Measurements from ENCODE around the gene TSPAN4.

The TSPAN4 gene

DNA sequence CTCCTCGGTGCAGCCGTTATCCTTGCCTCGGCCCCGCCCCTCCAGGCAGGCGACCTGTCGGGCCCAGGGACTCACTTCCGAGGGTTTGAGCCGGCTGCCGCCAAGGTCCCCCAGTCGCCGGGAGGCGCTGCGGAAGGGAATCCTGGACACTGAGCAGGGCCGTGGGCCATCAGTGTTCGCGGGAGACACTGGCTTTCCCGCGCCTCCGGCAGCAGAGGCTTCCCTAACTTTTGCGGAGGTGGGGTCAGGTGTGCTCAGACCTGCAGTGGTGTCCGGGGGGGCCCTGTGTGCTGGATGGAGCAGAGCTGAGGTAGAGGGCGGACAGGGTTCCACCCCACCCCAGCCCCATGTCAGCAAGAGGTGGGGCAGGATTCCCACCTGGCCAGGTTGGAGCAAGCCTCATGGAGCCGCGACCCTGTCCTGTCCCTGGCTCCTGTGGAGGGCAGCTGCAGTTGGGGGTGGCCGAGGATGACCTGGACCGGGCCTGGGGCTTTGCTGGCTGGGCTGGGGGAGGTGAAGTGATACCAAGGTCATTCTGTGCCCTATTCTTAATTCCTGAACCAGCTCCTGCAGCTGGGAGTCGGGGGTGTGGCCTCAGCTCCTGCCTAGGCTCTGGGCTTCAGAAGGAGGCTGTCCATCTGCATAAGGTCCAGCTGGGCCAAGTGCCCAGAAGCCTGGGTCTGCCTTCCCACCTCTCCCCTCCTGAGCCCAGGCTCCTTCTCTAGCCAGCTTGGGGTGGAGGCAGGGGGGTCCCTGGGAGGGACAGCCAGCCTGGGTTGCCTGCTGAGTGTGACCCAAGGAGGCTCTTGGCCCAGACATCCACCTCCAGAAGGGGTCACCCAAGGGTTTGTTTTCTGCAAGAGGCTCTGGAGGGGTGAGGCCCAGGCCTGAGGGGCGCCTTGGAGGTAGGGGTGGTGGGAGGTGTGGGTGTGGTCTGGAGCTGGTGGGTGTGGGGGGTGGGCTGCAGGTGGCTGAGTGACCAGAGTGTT, 8.4 kb downstream of the TSPAN4 start:
- no peak for DNase-seq (ENCODE audit: low spot score)

DNA sequence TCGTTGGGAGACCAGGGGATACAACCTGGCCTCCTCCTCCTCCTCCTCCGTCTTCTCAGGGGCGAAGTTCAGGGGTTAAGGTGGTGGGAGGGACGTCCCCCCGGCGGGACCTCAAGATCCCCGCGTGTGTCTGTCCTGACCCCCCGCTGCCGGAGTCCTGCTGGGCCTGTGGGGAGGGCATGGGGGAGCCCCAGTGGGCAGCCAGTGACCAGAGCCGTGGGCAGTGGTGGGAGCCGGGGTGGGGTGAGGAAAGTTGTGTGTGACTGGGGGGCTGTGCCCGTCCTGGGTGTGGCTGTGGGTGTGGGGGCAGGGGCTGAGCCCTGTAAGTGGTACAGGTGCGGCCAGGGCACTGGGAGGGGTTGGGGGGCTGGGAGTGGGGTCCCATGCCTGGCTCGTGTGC, 10.1 kb downstream of the TSPAN4 start:
- DNase-seq (ENCODE audit: low spot score): no peak

DNA sequence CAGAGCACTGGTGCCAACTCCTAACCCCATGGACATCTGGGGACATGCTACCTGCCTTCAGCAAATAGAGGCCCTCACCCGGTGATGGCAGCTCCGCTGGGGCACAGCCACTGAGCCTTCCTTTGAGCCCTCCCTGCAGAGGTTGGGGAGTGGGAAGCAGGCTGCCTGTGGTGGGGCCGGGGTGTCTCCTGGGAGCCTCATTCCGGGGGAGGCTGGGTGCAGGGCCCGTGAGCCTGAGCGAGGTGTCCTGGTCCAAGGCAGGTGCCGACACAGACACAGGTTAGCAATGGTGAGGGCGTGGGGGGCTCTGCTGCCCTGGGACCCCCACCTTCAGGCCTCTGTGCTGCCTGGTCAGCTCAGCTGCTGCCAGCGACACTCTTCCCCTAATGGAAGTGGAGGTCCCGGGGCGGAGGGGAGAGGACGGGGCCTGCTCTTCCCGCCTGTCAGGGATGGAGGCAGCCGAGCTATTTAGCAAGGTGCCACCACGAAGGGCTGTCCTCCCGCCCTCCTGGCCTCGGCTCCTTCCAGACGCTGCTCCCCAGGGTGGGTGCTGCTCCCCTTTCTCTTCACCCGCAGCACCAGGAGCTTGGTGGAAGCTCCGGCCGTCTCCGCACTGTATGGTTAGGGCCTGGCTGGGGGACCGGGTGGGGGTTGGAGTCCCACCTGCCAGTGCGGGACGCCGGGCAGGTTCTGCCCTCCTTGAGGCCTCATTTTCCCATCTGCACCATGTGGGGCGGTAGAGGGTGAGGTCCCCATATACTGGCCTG, 11.2 kb downstream of the TSPAN4 start:
- no peak for DNase-seq (ENCODE audit: low spot score)

DNA sequence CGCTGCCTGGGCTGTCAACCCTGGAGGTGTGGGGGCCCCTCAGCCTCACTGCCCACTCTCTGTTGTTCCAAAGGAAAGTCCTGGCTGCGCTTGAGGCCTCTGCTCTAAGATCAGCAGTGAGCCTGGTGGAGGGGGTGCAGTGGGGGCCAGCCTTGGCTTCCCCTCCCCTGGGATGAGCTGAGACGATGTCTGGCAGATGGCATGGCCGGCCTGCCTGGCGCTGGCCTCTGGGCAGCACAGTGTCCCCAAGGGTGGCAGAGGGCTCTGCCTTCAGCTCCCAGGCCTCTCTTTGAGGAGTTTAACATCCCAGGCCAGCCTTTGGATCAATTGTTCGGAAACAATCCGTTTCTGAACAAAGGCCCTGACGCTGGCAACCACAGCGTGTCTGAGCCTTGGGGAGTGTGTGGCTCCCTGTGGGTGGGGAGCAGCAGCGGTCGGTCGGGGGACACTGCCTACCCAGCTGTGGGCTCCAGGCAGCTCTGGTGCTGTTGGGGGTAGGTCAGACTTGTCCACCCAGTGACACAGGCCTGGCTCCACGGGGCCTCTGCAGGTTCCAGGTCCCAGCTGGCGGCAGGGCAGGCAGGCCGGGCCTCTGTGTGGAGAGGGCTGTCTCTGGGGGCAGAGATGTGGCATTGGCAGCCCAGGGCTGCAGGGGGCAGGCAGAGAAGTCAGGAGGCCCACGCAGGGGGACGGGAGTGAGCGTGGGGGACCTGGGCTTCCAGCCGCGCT, 12.1 kb downstream of the TSPAN4 start:
- no peak for DNase-seq (ENCODE audit: low spot score)

DNA sequence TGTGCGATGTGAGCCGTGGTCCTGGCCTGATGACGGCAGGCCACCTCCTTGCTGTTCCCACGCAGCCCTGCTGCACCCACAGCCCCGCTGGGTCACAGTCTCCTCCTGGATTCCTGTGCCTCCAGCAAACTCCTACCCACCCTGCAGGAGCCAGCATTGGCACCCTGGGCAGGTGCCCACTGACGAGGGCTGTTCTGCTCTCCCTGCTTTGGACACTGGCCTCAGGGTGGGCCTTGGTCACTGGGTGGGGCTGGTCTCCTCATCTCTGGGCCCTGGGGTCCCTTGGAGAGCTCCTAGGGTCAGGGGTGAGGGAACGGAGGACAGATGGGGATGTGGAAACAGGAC, 12.7 kb downstream of the TSPAN4 start:
- no peak for DNase-seq (ENCODE audit: low spot score)

DNA sequence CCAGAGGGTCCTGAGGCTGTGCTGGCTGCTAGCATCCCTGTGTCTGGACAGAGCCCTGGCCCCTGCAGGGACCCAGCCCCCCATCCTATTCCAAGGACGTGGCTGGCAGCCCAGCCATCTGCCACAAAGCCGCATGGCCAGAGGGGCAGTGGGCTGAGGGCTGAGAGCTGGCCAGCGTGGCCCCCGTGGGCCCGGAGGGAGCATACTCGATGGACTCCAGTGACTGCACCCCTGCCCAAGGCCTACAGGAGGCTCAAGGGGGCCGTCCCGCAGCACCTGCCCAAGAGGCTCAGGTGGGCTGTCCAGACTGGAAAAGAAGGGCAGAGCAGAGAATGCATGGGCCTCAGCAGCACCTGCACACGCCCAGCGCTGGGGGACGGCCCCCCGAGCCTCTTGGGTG, 13.1 kb downstream of the TSPAN4 start:
- DNase-seq (ENCODE audit: low spot score): no peak

DNA sequence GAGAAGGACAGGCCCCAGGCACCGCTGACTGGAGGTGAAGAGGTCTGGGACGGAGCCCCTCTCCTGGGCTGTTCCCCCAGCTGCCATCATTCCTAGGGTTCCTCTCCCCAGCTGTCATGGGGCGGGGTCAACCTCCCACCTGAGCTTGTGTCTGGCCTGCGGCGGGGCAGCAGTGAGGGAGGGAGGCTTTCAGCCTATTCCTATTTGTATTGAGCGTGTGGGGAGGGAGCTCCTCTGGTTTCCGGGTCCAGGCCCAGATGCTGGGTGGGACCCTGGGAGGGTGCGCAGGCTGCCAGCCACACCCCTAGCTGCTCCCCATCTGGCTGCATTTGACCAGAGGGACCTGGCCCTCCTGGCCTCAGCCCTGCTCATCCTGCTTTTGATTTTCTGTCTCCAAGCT, 13.7 kb downstream of the TSPAN4 start:
- no peak for DNase-seq (ENCODE audit: low spot score)

DNA sequence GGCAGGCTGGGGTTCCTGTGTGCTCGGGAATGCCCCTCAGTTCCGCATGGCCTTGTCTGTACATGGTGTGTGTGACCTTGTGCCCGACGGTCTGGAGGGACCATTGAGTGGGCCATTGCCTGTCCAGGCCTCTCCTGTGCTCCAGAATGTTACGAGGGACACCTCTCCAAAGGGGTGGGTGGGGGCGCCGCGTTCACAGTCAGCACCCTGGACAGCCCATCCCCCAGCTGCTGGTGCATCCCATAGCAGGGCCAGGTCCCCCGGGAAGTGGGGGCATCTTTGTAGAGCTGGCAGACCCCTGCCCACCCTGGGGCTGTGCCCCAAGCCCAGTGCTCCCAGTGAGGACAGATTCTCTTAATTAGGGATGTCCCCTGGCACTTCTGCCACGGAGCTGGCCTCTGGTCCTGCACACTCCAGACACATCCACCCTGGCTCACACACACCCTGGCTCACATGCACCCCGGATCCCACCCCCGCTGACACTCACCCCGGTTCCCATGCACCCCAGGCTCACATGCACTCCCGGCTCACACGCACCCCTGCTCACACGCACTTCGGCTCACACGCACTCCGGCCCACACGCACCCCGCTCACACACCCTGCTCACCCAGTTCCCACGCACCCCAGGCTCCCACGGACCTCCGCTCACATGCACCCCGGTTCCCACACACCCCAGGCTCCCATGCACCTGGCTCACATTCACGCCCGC, 15.6 kb downstream of the TSPAN4 start:
- no peak for DNase-seq (ENCODE audit: low spot score)

DNA sequence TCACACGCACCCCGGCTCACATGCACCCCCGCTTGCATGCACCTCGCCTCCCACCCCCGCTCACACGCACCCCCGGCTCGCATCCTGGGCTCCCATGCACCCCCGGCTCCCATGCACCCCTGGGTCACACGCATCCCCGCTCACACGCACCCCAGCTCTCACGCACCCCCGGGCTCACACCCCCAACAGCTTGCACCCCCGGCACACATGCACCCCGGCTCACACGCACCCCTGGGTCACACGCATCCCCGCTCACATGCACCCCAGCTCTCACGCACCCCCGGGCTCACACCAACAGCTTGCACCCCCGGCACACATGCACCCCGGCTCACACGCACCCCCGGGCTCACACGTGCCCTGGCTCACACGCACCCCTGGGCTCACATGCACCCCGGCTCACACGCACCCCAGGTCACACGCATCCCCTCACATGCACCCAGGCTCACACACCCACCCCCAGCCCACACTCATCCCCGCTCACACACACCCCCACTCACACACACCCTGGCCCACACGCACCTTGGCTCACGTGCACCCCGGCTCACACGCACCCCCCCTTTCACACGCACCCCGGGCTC, 16.2 kb downstream of the TSPAN4 start:
- no peak for DNase-seq (ENCODE audit: low spot score)

DNA sequence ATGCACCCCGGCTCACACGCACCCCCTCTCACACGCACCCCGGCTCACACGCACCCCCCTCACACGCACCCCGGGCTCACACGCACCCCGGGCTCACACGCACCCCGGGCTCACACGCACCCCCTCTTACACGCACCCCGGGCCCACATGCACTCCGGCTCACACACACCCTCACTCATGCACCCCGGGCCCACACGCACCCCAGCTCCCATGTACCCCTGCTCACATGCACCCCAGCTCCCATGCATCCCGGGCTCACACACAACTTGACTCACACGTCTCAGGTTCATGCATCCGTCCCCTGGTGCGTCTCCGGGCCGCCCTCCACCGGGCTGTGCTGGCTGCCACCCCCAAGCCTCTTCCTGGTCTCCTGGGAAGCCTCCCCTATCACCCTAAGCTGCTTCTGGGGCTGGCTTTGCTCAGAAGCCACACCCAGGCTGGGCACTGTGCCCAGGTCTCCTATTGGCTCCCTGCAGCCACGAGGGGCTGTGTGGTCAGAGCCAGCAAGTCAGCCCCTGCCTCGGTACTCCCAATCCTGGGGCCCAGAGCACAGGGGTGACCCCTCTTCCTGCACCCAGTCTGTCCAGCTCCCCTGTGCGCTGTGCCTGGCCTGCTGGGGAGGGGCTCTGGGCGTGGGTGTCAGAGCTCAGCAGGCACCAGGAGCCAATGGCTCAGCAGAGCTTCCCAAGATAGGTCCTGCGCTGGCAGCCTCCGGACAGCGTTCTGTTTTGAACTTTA, 16.9 kb downstream of the TSPAN4 start:
- DNase-seq (ENCODE audit: low spot score): no peak

DNA sequence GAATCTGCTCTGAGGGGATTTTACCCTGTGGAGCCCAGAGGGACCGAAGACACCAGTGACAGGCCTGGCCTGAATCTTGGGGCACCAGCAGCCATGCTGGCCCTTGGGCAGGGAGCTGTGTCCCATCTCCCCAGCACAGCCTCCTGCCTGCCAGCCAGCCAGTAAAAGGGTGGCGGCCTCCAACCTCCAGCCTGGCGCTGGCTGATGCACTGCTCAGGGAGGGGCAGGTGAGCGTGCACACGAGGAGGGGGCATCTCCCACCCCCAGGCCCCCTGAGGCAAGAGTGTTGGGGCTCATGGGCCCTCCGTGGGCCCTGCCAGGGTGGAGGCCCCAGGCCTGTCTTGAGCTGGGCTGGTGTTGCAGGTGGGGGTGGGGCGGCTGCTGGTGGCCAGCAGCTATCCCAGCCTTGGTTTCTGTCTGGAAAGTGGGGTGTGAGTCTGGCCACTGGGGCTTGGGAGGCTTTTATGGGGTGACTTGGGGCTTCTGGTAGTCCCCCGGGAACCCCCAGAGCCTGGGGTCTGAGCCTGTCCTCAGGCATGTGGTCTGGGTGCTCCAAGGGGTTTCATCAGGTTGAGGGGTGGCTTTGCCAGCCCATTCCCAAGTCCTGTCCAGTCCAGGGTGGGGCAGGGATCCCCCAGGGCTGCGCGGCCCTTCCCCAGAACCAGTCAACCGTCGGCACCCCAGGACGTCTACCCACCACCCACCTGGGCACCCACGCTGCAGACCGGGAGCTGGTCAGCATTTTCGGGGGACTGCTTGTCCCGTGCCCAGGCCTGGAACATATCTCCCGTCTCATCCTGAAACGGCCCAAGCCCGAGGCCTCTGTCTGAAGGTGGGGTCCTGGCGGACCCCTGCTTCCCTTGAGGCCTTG, 17.8 kb downstream of the TSPAN4 start:
- no peak for DNase-seq (ENCODE audit: low spot score)

DNA sequence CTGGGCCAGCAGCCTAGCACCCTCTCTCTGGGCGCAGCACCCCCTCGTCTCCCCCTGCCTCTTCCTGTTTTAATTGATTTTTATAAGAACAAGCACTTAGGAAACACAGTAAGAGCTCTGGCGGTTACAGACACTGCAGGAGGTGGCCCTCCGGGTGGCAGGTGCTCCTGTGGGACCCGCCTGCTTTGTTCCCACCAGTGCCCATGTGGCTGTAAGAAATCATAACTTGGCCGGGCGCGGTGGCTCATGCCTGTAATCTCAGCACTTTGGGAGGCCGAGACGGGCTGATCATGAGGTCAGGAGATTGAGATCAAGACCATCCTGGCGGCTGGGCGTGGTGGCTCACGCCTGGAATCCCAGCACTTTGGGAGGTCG, 18.4 kb downstream of the TSPAN4 start:
- no peak for DNase-seq (ENCODE audit: low spot score)

DNA sequence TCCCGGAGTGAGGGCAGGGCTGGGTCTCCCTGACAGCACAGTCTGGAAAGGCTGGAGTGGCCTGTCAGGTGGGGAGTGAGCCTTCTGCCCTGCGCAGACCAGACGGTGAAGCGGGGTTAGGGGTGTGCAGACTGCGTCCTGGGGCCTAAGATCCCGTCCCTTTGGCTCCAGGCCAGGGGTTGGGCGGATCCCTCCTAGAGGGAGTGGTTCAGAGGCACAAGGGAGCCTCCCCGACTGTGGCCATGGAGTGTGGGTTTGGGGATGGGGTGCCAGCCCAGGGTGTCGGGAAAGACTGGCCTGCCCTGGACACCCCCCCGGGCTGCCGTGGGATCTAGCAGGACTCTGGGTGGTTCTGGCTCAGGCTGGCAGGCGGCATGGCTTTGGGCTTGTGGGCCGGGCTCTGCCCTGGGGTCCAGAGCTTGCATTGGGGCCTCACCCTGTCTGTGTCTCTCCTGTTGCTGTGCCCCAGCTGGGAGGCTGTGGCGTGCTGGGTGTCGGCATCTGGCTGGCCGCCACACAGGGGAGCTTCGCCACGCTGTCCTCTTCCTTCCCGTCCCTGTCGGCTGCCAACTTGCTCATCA, 19.5 kb downstream of the TSPAN4 start:
- no peak for DNase-seq (ENCODE audit: low spot score)

DNA sequence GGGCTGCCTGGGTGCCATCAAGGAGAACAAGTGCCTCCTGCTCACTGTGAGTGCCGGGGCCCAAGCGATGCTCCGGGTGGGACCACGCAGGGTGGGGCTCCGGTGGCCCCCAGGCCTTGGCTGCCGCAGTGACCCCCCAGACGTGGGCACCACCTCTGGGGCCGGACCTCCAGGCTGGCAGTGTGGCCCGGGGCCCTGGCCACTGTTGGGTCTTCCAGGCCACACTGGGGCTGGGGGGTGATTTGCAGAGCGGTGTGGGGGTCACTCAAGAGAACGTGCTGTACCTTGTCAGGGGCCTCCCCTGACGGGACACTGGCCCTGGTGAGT, 20.0 kb downstream of the TSPAN4 start:
- DNase-seq (ENCODE audit: low spot score): no peak

DNA sequence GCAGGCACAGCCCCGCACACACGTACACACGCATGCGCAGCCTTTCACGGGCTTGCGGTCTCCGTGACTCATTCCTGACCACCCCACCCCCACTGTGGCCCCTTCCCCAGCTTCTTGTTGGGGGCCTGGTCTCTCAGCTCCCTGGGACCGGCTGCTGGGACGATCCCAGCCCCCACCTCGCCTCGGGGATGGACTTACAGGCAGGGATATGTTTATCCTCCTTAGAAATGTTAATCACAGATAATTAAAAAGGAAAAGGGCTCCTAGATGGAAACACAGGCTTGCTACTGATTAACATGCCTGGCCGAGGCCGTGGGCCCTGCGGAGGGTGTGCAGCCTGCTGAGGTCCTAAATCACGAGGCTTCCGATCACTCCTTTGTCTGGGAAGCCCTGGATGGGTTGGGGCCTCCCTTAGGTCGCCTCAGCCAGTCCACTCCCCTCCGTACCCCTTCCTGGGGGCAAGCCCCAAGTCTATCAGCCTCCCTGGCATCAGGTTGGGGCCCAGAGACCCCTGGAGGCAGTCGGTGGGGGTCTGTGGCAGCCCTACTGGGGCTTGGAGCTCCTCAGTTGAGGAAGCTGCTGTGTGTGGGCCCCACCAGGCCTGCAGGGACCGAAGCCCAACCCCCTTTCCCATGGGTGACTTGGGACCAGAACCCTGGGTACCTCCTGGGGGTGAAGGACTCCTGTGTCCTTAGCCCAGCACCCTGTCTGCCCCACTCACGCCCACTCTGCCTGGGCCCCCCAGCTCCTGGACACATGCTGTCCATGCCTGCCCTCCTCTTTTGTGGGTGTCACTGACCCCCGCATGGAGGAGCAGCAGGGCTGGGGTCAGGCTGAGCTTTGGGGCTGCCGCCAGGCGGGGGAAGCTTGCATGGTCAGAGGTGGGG, 20.6 kb downstream of the TSPAN4 start:
- no peak for DNase-seq (ENCODE audit: low spot score)

DNA sequence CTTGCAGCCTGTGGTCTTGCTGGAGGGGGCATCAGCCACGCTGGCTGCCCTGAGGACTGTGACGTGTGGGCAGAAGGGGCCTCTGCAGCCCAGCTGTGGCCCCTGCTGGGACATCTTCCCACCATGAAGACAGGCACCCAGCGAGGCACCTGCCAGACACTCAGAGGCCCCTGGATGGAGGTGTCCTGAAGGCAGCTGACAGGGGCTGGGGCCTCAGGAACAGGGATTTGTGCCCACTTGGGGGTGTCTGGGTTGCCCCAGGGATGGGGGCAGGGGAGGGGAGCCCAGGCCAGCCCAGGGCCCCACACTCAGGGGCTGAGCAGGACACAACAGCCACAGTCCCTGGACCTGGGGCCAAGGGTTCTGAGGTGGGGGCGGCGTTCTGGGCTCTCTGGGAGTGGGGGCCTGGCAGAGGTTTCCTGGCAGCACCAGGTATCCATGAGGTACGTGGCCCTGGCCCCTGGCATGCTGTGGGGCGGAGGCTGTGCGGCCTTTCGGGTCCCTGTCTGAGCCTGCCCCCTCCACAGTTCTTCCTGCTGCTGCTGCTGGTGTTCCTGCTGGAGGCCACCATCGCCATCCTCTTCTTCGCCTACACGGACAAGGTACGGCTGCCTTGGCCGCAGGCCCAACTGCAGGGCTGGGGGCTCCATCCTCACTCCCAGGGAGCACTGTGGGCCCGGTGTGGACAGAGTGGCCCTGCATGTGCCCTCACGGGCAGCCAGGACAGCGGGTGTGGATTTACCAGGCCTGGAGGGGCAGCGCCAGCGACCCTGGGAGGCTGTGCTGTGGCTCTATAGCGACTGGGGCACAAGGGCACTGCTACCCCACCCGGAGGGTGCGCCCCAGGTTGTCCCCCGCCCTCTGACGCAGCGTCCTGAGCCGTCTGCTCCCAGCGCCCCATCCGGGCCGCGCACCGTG, 21.5 kb downstream of the TSPAN4 start:
- no peak for DNase-seq (ENCODE audit: low spot score)

DNA sequence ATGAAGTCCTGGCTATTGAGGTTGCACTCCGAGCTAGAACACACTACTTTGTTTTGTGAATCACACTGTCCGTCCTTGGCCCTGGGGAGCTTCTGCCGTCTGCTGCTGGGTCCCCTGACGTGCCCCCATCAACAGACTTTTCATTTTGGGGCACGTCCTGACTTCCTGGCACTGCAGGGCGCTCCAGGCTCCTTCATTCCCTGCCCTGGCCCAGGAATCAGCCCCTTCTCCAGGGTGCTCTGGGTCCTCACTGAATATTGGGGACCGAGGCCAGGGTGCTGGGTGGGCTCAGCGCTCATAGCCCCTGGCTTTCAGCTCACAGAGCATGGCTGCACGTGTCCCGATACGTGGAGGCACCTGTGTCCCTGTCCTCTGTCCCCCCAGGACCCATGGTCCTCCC, 22.2 kb downstream of the TSPAN4 start:
- DNase-seq (ENCODE audit: low spot score): no peak
